ENCODE results near the gene B4GALNT3. TPM values are rescaled to one million over a fixed set of nuclear protein-coding genes. Genes with fewer than 3 reads are reported as not detected.

The B4GALNT3 gene
- total and polyA plus RNA-seq, 2 experiments from 2014 or later = 2.8 to 15.8 TPM

DNA sequence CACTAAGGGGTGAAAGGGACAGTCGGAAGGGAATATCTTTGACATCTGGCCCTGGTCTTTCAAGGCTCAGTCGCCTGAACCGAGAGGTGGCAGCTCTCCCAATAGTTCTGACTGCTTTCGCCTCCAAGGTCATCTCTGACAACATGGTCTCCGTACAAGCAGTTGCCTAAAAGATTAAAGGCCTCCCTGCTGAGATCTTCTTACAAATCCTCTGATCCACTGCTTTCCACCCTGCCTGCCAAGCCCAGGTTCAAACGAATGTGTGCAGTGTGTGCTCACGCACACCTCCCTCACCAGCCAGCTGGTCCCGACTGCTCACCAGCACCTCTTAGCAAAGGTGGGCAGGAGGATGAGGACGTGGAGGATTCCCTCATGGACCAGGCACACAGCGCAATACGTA is 10.4 kb downstream of the B4GALNT3 start:
- Mint-ChIP-seq H3K36me3 (ENCODE audit: low read depth) (no peaks in the 10 kb centered on the region), H3K4me1 (peaks cover 11% of the 10 kb centered on the region), H3K27ac (no peak overlapping the region), H3K27me3 (ENCODE audit: insufficient read depth, low read depth, poor library complexity) (no peaks in the 10 kb centered on the region), H3K4me3 (no peak overlapping the region), H3K9me3 (no peaks in the 10 kb centered on the region; the same call in 2 of the 3 replicates)
- no peak overlapping the region for H3K4me2 ChIP-seq
- ATAC-seq = no peak
- H3K36me3 ChIP-seq (ENCODE audit: insufficient read depth) = no peaks in the 10 kb centered on the region
- DNase-seq (ENCODE audit: low spot score) = no peak
- no peak overlapping the region for H3K4me3 ChIP-seq
- no peak overlapping the region for H3K27ac ChIP-seq (ENCODE audit: low read depth)
- no peak overlapping the region for H2AFZ ChIP-seq
- no peaks in the 10 kb centered on the region; the same call in 1 of the 2 replicates for H3K79me2 ChIP-seq (replicated peaks; ENCODE audit: insufficient read depth)
- no peaks in the 10 kb centered on the region for H3K27me3 ChIP-seq (ENCODE audit: insufficient read depth)
- TF ChIP-seq EZH2phosphoT487 (IDR thresholded peaks at IDR 0.05; ENCODE audit: unreplicated experiment) (no peak), NANOG (IDR thresholded peaks at IDR 0.05; ENCODE audit: borderline replicate concordance) (no peak), POLR2AphosphoS5 (IDR thresholded peaks at IDR 0.05; ENCODE audit: low read depth) (no peak), ZNF114 (CRISPR knock-in tag; IDR thresholded peaks at IDR 0.05) (no peak), ZNF331 (CRISPR knock-in tag; IDR thresholded peaks at IDR 0.05; ENCODE audit: low read depth) (no peak), JUNB (IDR thresholded peaks at IDR 0.05; ENCODE audit: unreplicated experiment) (no peak), EZH2 (IDR thresholded peaks at IDR 0.05; ENCODE audit: low read depth, unreplicated experiment) (no peak), STAT1 (IDR thresholded peaks at IDR 0.05; ENCODE audit: unreplicated experiment) (no peak), CREB1 (CRISPR knock-in tag; IDR thresholded peaks at IDR 0.05; ENCODE audit: low read depth) (no peak)
- TF ChIP-seq, protein P1, sequence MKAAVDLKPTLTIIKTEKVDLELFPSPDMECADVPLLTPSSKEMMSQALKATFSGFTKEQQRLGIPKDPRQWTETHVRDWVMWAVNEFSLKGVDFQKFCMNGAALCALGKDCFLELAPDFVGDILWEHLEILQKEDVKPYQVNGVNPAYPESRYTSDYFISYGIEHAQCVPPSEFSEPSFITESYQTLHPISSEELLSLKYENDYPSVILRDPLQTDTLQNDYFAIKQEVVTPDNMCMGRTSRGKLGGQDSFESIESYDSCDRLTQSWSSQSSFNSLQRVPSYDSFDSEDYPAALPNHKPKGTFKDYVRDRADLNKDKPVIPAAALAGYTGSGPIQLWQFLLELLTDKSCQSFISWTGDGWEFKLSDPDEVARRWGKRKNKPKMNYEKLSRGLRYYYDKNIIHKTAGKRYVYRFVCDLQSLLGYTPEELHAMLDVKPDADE (IDR thresholded peaks at IDR 0.05) = no peak
- TF ChIP-seq, protein P2, sequence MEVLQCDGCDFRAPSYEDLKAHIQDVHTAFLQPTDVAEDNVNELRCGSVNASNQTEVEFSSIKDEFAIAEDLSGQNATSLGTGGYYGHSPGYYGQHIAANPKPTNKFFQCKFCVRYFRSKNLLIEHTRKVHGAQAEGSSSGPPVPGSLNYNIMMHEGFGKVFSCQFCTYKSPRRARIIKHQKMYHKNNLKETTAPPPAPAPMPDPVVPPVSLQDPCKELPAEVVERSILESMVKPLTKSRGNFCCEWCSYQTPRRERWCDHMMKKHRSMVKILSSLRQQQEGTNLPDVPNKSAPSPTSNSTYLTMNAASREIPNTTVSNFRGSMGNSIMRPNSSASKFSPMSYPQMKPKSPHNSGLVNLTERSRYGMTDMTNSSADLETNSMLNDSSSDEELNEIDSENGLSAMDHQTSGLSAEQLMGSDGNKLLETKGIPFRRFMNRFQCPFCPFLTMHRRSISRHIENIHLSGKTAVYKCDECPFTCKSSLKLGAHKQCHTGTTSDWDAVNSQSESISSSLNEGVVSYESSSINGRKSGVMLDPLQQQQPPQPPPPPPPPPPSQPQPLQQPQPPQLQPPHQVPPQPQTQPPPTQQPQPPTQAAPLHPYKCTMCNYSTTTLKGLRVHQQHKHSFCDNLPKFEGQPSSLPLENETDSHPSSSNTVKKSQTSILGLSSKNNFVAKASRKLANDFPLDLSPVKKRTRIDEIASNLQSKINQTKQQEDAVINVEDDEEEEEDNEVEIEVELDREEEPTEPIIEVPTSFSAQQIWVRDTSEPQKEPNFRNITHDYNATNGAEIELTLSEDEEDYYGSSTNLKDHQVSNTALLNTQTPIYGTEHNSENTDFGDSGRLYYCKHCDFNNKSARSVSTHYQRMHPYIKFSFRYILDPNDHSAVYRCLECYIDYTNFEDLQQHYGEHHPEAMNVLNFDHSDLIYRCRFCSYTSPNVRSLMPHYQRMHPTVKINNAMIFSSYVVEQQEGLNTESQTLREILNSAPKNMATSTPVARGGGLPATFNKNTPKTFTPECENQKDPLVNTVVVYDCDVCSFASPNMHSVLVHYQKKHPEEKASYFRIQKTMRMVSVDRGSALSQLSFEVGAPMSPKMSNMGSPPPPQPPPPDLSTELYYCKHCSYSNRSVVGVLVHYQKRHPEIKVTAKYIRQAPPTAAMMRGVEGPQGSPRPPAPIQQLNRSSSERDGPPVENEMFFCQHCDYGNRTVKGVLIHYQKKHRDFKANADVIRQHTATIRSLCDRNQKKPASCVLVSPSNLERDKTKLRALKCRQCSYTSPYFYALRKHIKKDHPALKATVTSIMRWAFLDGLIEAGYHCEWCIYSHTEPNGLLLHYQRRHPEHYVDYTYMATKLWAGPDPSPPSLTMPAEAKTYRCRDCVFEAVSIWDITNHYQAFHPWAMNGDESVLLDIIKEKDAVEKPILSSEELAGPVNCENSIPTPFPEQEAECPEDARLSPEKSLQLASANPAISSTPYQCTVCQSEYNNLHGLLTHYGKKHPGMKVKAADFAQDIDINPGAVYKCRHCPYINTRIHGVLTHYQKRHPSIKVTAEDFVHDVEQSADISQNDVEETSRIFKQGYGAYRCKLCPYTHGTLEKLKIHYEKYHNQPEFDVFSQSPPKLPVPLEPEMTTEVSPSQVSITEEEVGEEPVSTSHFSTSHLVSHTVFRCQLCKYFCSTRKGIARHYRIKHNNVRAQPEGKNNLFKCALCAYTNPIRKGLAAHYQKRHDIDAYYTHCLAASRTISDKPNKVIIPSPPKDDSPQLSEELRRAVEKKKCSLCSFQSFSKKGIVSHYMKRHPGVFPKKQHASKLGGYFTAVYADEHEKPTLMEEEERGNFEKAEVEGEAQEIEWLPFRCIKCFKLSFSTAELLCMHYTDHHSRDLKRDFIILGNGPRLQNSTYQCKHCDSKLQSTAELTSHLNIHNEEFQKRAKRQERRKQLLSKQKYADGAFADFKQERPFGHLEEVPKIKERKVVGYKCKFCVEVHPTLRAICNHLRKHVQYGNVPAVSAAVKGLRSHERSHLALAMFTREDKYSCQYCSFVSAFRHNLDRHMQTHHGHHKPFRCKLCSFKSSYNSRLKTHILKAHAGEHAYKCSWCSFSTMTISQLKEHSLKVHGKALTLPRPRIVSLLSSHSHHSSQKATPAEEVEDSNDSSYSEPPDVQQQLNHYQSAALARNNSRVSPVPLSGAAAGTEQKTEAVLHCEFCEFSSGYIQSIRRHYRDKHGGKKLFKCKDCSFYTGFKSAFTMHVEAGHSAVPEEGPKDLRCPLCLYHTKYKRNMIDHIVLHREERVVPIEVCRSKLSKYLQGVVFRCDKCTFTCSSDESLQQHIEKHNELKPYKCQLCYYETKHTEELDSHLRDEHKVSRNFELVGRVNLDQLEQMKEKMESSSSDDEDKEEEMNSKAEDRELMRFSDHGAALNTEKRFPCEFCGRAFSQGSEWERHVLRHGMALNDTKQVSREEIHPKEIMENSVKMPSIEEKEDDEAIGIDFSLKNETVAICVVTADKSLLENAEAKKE (CRISPR knock-in tag; IDR thresholded peaks at IDR 0.05) = no peak
- TF ChIP-seq, protein P3, sequence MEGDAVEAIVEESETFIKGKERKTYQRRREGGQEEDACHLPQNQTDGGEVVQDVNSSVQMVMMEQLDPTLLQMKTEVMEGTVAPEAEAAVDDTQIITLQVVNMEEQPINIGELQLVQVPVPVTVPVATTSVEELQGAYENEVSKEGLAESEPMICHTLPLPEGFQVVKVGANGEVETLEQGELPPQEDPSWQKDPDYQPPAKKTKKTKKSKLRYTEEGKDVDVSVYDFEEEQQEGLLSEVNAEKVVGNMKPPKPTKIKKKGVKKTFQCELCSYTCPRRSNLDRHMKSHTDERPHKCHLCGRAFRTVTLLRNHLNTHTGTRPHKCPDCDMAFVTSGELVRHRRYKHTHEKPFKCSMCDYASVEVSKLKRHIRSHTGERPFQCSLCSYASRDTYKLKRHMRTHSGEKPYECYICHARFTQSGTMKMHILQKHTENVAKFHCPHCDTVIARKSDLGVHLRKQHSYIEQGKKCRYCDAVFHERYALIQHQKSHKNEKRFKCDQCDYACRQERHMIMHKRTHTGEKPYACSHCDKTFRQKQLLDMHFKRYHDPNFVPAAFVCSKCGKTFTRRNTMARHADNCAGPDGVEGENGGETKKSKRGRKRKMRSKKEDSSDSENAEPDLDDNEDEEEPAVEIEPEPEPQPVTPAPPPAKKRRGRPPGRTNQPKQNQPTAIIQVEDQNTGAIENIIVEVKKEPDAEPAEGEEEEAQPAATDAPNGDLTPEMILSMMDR (conservative IDR thresholded peaks at IDR 0.05; ENCODE audit: low read depth in 2 of 2) = no peak
- TF ChIP-seq, protein P4, sequence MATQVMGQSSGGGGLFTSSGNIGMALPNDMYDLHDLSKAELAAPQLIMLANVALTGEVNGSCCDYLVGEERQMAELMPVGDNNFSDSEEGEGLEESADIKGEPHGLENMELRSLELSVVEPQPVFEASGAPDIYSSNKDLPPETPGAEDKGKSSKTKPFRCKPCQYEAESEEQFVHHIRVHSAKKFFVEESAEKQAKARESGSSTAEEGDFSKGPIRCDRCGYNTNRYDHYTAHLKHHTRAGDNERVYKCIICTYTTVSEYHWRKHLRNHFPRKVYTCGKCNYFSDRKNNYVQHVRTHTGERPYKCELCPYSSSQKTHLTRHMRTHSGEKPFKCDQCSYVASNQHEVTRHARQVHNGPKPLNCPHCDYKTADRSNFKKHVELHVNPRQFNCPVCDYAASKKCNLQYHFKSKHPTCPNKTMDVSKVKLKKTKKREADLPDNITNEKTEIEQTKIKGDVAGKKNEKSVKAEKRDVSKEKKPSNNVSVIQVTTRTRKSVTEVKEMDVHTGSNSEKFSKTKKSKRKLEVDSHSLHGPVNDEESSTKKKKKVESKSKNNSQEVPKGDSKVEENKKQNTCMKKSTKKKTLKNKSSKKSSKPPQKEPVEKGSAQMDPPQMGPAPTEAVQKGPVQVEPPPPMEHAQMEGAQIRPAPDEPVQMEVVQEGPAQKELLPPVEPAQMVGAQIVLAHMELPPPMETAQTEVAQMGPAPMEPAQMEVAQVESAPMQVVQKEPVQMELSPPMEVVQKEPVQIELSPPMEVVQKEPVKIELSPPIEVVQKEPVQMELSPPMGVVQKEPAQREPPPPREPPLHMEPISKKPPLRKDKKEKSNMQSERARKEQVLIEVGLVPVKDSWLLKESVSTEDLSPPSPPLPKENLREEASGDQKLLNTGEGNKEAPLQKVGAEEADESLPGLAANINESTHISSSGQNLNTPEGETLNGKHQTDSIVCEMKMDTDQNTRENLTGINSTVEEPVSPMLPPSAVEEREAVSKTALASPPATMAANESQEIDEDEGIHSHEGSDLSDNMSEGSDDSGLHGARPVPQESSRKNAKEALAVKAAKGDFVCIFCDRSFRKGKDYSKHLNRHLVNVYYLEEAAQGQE (IDR thresholded peaks at IDR 0.05; ENCODE audit: unreplicated experiment) = no peak
- no peaks in the 10 kb centered on the region for H3F3A ChIP-seq (replicated peaks; ENCODE audit: low read depth)
- peaks cover 5% of the 10 kb centered on the region; the same call in 1 of the 2 replicates for H3K9me2 ChIP-seq (ENCODE audit: insufficient read depth)
- peaks cover 4% of the 10 kb centered on the region; the same call in 1 of the 2 replicates for H4K20me1 ChIP-seq (replicated peaks; ENCODE audit: insufficient read depth)
- H3K4me1 ChIP-seq (ENCODE audit: insufficient read depth) = peaks cover 10% of the 10 kb centered on the region; the same call in 1 of the 2 replicates
